Activated T-cell treated with anti-CD3 and anti-CD28 coated beads, Interleukin-2, amount 50 U/mL, for 1 hour (primary cell): Measurements from ENCODE around the gene SGPL1.
A peak's percentile ranks its signal among the peaks of the same experiment; 100 is the strongest.
"Not testable (repeated sequence)": the region's sequence is repeated elsewhere in the genome, so short reads cannot be mapped to it uniquely, and the experiment has no call there.

Experiments
- DNase-seq: peaks from one replicate; pipeline ENCODE4 v3.0.0-alpha.2; 2020

Gene SGPL1

DNA sequence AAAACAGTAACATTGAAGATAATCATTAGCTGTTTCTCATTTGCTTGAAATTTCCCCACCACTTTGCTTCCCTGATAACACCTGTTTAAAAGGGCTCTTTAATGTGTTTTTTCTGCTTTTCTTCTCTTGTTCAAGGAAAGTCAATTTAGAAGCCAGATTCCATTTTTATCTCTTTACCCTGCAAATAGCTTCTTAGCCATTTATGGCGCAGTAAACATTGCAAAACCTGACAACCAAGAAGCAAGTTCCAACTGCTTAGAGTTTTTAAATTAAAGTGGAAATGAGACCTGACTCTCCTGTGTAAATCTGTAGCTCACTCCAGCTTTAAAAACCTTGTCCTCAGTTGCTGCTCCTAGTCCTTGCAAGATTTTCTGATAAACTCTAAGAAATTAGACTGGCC, 30.1 kb downstream of the SGPL1 start:
- no peak for DNase-seq

DNA sequence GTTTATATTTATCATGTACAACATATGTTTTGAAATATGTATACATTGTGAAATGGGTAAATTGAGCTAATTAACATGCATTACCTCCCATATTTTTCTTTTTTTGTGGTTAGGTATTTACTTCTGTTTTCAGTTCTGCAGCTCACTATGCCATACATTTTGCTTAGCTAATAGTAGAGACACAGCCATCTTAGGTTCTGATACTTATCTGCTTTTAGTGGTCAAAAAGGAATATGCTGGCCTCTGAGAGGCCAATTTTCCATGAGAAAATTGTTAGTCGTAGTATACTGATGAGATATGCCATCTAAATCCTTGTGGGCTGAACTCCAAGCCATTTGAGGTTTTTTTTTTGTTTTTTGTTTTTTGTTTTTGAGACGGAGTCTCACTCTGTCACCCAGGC, 31.0 kb downstream of the SGPL1 start:
- DNase-seq = no peak

DNA sequence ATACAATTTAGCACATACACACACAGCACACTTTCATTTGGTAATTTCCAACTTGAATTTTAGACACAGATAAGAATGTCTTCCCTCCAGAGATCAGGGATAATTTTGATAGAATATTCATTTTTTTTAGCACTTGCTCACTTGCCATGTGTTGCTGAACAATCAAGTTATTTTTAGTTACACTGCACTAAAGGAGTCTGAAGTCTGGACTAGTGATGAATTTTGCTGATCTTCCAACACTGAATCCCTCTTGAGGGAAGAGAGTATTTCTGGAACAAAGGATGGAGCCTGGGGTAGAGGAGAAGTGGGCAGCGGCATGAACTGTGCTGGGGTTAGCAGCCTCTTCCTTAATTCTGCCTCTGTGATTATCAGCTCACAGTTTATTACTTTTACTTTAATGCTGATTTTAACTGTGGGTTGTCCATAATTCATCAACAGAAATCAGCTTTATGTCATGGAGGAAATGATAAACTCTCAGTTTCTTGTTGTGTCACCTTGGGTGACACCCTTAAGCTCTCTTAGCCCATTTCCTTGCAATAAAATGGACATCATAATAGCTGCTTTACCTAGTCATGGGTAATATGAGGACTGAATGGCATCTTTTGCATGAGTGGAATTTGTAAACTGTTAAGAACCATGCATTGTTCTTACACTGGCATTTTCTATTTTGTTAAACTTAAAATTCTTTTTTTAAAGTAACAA, 32.1 kb downstream of the SGPL1 start:
- DNase-seq = no peak

DNA sequence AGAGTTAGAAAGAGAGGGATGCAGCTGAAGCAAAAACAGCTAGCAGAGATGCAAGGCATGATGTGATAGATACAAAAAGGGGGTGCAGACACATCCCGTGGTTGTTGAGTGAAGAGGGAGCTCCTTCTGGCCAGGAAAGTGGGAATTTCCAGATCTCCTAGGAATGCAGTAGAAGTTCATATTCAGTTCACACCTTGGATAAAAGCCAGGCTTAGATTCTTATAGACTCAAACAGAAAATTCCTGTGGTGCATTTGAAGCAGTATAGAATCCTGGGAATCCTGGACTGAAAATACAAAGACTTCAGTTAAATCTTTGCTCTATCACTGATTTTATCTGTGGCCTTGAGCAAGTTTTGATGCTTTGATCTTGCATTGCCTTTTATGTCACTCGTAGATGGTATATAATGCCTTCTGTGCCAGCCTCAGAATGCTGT, 33.9 kb downstream of the SGPL1 start:
- DNase-seq = no peak

DNA sequence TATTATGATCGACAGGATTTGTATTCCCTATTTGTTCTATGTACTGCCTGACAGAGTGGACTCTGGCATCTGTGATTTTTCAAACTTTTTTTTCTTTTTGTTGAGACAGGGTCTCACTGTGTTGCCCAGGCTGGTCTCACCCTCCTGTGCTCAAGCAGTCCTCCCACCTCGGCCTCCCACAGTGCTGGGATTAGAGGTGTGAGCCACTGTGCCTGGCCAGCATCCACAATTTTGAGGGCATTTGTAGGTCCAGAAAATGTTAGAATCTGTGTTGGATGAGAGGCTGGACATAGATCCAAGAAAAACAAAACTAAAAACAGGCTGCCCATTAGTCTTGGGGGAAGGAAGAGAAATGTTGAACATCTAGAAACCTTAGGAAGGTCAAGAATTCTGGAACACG, 34.3 kb downstream of the SGPL1 start:
- DNase-seq = no peak

DNA sequence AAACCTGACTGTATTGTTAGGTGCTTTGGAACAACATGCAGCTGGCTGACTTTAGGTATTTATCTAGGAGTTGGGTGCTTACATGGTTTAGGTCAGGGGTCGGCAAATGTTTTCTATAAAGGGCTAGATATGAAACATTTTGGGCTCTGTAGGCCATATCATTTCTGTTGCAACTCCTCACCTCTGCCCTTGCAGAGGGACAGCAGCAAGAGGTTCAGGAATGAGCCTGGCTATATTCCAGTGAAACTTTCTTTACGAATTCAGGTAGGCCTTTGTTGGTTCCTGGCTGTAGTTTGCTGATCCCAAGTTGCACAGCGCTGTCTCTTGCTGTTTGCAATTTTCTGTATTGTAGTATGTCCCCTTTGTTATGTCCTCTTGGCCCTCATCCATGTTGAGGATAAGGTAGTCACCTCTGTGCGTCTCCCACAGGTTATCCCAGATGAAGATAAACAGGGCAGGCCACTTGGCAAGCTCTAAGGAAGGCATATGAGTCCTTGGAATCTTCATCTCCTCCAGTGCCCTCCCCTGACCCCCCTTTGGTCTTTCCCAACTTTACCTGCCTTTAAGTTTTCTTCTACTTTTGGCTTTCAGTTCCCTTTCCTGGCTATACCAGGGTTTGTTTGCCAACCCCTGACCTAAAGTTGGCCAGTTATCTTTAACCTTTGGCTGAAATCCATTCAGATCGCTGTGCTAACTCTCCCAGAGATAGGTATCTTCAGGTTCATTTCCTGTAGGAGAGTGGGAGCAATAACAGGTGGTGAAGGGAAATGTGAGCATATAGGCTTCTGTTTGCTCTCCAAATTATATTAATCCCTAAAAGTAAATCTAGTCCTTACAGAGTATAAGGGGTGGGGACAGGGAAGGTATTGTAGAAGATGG, 36.1 kb downstream of the SGPL1 start:
- no peak for DNase-seq

DNA sequence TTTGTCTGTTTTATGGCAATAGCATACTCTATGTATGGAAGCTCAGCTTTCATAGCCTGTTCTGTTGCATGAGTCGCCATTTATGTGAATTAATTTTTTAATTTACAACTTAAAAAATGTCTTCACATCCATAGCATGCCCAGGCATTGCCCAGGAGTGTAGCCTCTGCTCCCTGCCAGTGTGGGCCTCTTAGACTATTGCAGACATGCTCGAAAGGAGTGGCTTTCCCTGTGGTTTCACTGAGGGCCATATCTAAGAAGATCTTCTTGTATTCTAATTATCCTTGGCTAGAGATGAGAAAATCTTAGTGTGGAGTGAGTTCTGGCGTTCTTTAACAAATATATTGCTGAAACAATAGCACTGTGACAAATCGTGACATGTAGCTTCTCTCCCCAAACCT, 37.3 kb downstream of the SGPL1 start:
- no peak for DNase-seq

DNA sequence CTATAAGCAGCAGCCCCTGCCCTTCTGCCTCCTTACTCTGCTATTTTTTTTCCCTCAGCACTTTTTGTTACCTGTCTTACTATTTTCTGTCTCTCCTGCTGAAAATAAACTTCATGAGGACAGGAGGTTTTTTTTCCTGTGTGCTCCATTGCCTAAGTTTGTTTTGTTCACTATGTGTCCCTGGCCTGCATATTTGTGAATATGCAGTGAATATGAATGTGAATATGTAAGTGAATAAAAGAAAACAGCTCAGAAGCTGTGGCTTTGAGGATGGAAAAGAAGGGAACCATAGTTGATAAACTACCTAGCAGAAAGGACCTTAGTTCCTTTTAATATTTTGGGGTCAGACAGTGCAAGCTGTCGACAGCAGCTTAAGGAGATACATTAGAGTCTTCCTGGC, 37.7 kb downstream of the SGPL1 start:
- DNase-seq = no peak

DNA sequence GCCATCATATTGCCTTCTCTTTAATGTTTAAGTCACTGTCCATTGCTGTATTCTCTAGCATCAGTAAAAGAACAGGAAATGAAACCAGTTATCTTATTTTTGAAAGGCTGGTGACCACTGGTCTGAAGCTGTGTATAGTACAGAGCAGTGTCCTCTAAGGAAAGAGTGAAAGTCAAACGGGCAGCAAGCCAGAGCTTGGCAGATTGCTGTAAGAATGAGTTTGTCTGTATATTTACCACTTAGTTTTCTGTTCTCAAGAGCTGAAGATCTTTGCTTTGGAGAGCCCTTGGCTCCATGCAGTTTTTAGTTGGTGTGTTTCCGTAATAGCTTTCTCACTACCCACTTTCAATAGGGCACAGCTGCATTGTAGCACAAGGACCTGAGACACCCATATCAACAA, 40.7 kb downstream of the SGPL1 start:
- DNase-seq = no peak

DNA sequence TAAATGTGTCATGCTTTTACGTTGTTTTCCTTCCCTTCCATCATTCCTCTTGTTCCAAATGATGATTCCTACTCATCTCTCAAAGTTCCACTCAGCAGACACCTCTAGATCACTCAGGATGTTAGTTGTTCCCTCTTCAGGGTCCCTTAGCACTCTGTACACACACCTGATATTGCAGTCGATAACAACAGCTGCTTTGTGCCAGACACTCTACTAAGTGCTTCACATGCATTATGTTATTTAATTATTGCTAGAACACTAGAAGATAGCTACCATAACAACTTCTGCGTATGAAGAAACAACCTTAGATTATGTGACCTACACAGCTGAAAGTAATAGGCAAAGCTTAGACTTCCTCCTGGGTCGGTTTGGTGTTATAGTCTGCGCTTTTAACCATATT, 43.0 kb downstream of the SGPL1 start:
- no peak for DNase-seq

DNA sequence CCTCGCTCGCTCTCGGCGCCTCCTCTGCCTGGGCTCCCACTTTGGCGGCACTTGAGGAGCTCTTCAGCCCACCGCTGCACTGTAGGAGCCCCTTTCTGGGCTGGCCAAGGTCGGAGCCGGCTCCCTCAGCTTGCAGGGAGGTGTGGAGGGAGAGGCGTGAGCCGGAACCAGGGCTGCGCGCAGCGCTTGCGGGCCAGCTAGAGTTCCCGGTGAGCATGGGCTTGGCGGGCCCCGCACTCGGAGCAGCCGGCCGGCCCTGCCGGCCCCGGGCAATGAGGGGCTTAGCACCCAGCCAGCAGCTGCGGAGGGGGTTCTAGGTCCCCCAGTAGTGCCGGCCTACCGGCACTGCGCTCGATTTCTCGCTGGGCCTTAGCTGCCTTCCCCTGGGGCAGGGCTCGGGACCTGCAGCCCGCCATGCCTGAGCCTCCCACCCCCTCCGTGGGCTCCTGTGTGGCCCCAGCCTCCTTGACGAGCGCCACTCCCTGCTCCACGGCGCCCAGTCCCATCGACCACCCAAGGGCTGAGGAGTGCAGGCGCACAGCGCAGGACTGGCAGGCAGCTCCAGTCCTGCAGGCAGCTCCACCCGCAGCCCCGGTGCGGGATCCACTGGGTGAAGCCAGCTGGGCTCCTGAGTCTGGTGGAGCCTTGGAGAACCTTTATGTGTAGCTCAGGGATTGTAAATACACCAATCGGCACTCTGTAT, 45.9 kb downstream of the SGPL1 start:
- DNase-seq = not testable (repeated sequence)

DNA sequence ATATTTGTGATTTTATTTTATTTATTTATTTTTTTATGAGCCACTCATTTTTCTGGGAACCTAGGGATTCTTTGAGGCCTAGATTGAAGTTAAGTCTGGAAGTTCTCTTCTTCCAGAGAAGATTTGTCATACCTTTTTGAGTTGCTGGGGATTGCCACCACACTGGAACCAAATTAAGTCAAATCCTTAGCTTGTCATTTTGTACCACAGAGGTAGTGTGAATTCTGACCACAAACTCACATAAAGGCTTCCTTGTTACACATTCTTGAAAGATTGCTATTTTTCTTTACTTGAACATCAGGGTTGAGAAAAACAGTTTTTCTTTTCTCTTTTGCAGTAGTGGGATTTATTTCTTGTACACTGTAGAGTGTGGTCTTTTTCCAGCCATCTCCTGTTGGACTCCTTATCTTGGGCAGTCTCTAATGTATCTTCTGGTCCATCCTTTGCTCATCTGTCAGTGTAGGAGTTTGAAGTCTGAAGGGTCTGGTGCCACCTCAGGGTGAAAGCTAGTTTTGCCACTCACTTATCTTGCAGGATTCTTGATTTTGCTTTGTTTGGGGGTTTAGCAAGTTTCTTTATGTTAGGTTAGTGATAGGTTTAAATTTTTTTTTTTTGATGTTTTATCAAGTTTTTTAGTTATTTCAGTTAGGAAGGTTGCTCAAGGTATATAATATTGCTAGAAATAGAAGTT, 47.9 kb downstream of the SGPL1 start:
- DNase-seq = no peak

DNA sequence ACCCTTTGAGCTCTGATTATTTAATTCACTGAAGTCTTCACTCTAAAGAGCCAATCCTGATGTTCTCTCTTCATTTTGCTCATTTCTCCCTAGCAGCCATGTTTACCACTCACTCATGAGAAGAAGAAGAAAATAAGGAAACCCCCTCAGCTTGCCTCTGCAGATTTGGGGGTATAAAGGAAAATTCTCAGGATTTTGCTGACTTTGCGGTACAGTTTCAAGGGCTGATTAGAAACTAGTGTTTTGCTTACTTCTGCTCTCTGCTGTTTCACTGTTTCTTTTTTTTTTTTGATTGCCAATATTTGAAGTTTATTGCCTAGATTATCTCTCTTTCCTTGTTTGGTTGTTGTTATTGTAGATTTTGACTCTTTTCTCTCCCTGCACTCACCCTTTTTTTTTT, 49.2 kb downstream of the SGPL1 start:
- no peak for DNase-seq

DNA sequence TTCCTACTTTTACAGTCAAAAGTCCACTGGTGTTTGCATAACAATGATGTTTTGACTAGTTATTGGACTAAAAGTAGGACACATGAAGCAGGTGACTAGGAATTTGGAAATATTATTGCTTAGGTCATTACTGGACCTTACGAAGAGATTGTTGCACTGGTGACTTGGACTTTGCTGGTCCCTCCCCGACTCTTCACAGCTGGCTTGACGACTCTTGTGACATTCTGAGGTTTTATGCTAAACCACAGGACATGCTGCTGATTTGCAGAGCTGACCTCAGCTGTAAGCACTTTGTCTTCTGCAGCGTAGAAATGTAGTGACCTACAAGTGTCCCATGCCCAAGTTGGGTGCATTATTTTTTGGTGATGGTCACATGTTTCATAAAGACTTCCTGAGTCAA, 50.7 kb downstream of the SGPL1 start:
- no peak for DNase-seq

DNA sequence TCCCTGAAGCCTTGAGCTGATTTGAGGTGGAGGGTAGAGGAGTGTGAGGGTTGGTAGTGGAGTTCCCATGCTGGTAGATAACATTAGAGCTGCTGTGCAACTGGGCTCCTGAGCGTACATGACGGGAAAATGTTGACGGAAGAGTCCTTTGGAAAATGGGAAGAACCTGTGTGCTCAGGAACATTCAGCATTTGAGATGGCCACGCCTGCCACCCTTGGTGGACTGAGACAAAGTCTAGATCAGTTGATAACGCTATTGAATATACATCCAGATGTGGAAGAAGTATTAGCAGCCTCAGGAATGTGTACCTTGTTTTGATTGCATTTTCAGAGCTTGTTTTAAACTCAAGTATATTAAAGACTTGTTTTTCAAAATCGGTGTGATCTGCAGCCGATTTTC, 56.5 kb downstream of the SGPL1 start:
- DNase-seq = no peak

DNA sequence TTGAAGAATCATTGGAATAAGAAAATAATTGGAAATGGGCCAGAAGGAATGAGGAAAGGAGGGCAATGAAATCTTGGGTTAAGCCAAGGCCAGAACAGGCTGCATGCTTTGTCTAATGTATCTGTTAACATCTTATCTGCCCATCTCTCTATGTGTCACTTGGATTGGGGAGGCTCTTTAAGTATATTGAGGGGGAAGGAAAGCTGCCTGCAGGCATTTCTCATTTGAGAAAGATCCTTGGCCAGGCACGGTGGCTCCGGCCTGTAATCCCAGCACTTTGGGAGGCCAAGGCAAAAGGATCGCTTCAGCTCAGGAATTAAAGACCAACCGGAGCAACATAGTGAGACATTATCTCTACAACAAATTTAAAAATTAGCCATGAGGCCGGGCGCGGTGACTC, 58.3 kb downstream of the SGPL1 start:
- no peak for DNase-seq

DNA sequence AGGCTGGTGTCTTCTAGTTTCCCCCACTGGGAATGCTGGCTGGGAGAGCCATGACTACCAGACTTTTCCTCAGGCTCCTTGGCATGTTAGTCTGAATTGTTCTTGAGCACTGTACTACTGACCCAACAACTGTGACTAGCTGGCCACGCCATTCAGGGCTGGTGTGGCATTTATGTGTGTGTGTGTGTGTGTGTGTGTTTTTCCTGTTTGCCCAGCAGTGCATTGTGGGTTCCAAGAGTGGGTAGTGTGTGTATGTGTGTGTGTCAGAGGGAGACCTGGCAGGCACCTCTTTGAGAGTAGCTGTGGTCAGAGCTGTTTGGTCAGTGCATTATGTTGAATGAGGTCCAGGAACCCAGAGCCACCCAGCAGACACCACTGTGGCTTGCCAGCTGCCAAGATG, 63.5 kb downstream of the SGPL1 start:
- no peak for DNase-seq

DNA sequence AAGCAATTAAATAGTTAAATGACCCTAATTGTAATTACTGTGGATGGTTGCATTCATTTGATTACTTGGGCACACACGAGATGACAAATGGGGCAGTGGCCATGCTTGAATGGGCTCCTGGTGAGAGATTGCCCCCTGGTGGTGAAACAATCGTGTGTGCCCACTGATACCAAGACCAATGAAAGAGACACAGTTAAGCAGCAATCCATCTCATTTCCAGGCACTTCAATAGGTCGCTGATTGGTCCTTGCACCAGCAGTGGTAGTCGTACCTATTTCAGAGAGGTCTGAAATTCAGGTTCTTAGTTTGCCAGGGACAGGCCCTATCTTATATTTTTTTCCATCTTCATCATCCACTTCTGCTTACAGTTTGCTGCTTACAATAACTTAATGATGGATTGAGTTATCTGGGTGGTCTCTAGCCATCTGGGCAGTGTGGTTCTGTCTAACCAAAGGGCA, 64.4 kb downstream of the SGPL1 start:
- DNase-seq = peak; percentile 63

DNA sequence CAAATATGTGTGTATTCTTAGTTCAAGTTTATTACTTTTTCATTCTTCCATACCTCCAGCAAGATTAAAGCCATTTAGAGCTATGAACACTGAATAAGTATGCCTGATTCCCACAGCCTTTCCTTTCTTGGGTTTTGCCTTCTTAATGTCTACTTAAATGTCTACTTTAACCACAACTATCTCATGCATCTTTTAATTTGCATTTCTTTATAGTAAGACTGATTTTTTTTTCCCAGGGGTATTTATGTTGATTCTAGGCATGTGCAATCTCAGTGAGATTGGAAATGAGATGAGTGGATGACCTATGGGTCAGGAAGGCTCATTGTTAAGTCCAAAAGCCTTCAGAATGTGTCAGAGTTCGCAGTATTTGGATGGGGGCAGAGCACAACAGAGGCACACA, 69.0 kb downstream of the SGPL1 start:
- no peak for DNase-seq

DNA sequence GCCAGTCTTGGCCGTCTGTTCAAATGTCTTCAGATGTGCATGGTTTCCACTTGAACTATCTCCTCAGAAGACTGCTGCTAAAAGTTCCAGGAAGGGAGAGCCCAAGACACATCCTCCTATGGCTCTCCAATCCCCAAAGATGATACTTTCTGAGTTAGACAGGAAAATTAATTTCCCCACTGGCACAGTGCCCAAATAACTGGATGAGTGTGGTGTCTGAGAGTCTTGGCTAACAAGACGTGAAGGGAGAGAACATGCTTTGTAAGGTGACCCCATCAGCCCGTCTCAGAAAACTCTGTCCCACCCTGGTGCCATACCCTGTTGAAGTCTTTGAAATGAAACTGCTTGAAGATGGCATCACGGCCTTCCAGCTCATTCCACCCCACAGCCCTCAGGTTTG, 69.7 kb downstream of the SGPL1 start:
- DNase-seq = no peak

DNA sequence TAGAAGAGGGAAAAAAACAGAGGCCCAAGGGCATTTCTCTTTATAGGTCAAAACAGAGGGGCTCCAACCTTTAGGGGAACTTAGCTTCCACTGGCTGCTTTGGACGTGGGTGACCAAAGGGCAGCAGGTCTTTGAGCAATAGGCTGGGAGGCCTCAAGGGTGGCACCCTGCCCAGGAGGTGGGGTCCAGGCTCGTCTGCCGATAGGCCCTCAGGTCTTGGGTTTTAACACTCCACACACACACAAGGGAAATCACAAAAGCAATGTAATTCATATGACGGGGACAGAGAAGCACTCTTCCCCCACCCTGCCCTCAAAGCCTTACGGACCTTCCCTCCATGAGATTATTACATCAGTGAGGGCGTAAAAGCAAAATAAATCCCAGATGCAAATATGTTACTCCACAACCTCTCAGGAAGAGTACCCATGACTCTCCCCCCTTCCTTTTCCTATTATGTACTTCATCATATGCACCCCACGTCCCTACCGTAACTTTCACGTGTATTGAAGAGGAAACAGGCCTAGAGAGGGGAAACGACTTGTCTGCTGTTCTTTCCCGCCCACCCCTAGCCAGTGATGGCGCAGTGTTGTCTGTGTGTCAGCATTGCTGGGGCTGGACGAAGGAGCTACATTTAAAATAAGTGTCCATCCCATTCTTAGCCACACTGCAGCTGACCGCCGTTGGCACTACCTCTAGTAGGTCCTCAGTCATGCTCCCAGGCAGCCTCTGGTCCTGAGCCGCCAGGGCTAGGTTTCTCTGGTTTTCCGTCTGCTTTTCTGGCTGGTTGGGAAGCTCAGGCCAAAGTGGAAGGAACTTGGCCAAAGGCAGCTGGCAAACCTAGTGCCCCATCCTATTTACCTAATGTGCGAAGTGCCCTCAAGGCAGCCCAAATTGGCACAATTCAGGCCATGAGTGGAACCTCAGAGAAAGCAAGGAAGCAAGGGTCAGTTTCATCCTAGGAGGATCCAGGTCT, 70.5 kb downstream of the SGPL1 start:
- no peak for DNase-seq
